Adrenal gland (tissue), 5 donors: ENCODE data around the gene GOLGA8O.
"Not testable (repeated sequence)": the region's sequence is repeated elsewhere in the genome, so short reads cannot be mapped to it uniquely, and the experiment has no call there.

ENCODE experiments used
- POLR2A ChIP-seq, 2 donors: fragments of 450-650 bp; IDR thresholded peaks; one replicate each; pipeline ENCODE4 v1.6.1; 2017; ENCODE audit warnings: antibody characterized with exemption in 2 of 2, mild to moderate bottlenecking in 2 of 2, moderate library complexity in 1 of 2
- TF ChIP-seq, protein P1 (sequence below), 6 experiments: fragments of 450-650 bp in 4 of 6; fragments of 200-600 bp in 2 of 6; sonication (generic) in 1 of 6; IDR thresholded peaks; 1 replicate in 5 of 6; 2 replicates in 1 of 6; pipeline versions ENCODE4 v1.5.1 to v1.8.0; 2016 to 2021; ENCODE audit warnings: antibody characterized with exemption in 6 of 6, mild to moderate bottlenecking in 2 of 6, moderate library complexity in 1 of 6
- donor health status: DM: no; HTN: no; CAD: no.

GRCh38 chr15:32427635-32428034 lies 27.8 kb downstream of the GOLGA8O start:
- not testable (repeated sequence) for TF ChIP-seq POLR2A (IDR thresholded peaks at IDR 0.05)
- TF ChIP-seq, protein P1, sequence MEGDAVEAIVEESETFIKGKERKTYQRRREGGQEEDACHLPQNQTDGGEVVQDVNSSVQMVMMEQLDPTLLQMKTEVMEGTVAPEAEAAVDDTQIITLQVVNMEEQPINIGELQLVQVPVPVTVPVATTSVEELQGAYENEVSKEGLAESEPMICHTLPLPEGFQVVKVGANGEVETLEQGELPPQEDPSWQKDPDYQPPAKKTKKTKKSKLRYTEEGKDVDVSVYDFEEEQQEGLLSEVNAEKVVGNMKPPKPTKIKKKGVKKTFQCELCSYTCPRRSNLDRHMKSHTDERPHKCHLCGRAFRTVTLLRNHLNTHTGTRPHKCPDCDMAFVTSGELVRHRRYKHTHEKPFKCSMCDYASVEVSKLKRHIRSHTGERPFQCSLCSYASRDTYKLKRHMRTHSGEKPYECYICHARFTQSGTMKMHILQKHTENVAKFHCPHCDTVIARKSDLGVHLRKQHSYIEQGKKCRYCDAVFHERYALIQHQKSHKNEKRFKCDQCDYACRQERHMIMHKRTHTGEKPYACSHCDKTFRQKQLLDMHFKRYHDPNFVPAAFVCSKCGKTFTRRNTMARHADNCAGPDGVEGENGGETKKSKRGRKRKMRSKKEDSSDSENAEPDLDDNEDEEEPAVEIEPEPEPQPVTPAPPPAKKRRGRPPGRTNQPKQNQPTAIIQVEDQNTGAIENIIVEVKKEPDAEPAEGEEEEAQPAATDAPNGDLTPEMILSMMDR (IDR thresholded peaks at IDR 0.05), result not testable (repeated sequence)
